Measurements from ENCODE around the gene DNAJB1. TPM values are rescaled to one million over a fixed set of nuclear protein-coding genes. Genes with fewer than 3 reads are reported as not detected.
"Not testable (repeated sequence)": the region's sequence is repeated elsewhere in the genome, so short reads cannot be mapped to it uniquely, and the experiment has no call there.

DNAJB1 gene
- total and polyA plus RNA-seq, 2 of the 13 experiments (the other 11 are each of a cell fraction or from before 2014, with no cell fraction given) = 87.5 to 97.3 TPM

- TF ChIP-seq ZKSCAN8 (CRISPR knock-in tag; IDR thresholded peaks at IDR 0.05; ENCODE audit: borderline replicate concordance) (peak; percentile 47; the same call in 1 of the 2 replicates), ZFP91 (CRISPR knock-in tag; IDR thresholded peaks at IDR 0.05; ENCODE audit: borderline replicate concordance) (peak; percentile 28; the same call in 1 of the 2 replicates), SSRP1 (CRISPR knock-in tag; IDR thresholded peaks at IDR 0.05) (0 out of 2 replicates have a peak, but pooled peaks have one; percentile 43), EP300 (IDR thresholded peaks at IDR 0.05; ENCODE audit: low read depth in 2 of 2, low read length in 2 of 2) (peak in 1 of 2 experiments; percentile 36; a peak in 1 of 4 replicates), SP1 (CRISPR knock-in tag; IDR thresholded peaks at IDR 0.05) (peak; percentile 37; the same call in 1 of the 2 replicates), UBTF (CRISPR knock-in tag; IDR thresholded peaks at IDR 0.05) (peak; percentile 35; the same call in 1 of the 2 replicates), HIC2 (CRISPR knock-in tag; IDR thresholded peaks at IDR 0.05; ENCODE audit: low read depth) (peak; percentile 67; the same call in 1 of the 2 replicates), ZSCAN21 (CRISPR knock-in tag; IDR thresholded peaks at IDR 0.05; ENCODE audit: borderline replicate concordance) (peak; percentile 51; the same call in 1 of the 2 replicates), FOXO1 (CRISPR knock-in tag; IDR thresholded peaks at IDR 0.05) (peak; percentile 80), ZNF331 (CRISPR knock-in tag; IDR thresholded peaks at IDR 0.05) (peak; percentile 56; the same call in 1 of the 2 replicates)
- TF ChIP-seq, protein P1, sequence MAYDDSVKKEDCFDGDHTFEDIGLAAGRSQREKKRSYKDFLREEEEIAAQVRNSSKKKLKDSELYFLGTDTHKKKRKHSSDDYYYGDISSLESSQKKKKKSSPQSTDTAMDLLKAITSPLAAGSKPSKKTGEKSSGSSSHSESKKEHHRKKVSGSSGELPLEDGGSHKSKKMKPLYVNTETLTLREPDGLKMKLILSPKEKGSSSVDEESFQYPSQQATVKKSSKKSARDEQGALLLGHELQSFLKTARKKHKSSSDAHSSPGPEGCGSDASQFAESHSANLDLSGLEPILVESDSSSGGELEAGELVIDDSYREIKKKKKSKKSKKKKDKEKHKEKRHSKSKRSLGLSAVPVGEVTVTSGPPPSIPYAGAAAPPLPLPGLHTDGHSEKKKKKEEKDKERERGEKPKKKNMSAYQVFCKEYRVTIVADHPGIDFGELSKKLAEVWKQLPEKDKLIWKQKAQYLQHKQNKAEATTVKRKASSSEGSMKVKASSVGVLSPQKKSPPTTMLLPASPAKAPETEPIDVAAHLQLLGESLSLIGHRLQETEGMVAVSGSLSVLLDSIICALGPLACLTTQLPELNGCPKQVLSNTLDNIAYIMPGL (CRISPR knock-in tag; IDR thresholded peaks at IDR 0.05; ENCODE audit: borderline replicate concordance in 1 of 2, low read depth in 1 of 2) = peak; percentile 62 to 90; a peak in 3 of 4 replicates
- not testable (repeated sequence) for TF ChIP-seq EP300 (CRISPR knock-in tag; IDR thresholded peaks at IDR 0.05; ENCODE audit: borderline replicate concordance); SP1 (IDR thresholded peaks at IDR 0.05)
- TF ChIP-seq, protein P2, sequence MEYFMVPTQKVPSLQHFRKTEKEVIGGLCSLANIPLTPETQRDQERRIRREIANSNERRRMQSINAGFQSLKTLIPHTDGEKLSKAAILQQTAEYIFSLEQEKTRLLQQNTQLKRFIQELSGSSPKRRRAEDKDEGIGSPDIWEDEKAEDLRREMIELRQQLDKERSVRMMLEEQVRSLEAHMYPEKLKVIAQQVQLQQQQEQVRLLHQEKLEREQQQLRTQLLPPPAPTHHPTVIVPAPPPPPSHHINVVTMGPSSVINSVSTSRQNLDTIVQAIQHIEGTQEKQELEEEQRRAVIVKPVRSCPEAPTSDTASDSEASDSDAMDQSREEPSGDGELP (IDR thresholded peaks at IDR 0.05; ENCODE audit: borderline replicate concordance, low read depth) = peak; percentile 94; the same call in 1 of the 2 replicates
Observed at GRCh38 chr19:14551134-14552005, 33.2 kb upstream of the DNAJB1 start (continued).
